ENCODE data around the gene STIMATE.

DNA sequence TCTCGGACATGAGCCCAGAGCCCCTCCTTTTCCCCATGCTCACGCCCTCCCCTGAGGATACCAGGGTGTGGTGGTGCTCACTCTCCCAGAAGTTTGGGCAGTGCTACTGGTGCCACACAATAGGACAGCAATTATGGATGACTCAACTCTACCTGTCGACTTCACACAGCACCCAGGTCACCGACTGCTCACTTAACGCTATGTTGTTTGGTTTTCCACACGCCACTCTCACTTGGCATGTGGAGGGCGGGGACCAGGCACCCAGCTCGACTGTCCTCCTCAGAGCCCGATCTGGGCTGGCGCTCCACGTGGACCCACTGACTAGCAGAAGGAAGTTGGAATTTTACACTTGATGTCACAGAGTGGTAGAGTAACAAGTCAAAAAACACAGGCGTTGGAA lies 30.9 kb downstream of the STIMATE start:
- TF ChIP-seq, protein P1, sequence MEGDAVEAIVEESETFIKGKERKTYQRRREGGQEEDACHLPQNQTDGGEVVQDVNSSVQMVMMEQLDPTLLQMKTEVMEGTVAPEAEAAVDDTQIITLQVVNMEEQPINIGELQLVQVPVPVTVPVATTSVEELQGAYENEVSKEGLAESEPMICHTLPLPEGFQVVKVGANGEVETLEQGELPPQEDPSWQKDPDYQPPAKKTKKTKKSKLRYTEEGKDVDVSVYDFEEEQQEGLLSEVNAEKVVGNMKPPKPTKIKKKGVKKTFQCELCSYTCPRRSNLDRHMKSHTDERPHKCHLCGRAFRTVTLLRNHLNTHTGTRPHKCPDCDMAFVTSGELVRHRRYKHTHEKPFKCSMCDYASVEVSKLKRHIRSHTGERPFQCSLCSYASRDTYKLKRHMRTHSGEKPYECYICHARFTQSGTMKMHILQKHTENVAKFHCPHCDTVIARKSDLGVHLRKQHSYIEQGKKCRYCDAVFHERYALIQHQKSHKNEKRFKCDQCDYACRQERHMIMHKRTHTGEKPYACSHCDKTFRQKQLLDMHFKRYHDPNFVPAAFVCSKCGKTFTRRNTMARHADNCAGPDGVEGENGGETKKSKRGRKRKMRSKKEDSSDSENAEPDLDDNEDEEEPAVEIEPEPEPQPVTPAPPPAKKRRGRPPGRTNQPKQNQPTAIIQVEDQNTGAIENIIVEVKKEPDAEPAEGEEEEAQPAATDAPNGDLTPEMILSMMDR (IDR thresholded peaks at IDR 0.05) = no peak
- TF ChIP-seq POLR2A (IDR thresholded peaks at IDR 0.05) = no peak
